ENCODE measurements around the gene ZCWPW2.

ZCWPW2 gene

DNA sequence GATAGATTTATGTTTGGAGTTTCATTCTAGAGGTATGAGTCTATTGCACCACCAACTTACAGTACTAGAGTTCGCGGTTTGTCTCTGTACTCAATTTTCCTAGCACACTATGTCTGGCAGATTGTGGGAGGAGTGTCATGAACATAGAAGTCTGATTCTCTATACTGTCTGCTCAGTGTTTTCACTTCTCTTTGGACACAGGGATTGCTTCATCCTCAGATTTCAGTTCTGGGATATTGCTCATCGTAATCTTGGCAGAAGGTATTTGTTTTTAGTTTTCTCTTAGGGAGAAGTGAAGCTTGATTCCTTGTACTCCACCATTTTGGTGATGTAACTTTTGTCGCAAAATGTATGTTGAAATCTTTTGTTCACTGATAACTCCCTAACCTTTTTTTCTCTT is 27.9 kb downstream of the ZCWPW2 start:
- no peak for DNase-seq (ENCODE audit: low read depth)

DNA sequence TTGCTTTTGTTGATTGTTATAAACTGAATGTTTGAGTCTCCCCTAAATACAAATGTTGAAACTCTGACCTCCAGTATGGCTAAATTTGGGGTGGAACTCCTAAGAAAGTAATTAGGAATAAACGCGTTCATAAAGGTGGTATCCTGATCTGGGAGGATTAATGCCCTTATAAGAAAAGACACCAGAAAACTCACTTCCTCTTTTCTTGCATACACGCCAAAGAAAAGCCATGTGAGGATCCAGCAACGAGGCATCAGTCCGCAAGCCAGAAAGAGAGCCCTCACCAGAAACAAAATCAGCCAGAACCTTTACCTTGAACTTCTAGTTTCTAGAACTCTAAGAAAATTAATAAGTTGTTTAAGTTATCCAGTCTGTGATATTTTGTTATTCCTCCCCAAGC is 37.5 kb downstream of the ZCWPW2 start:
- no peak for DNase-seq (ENCODE audit: low read depth)

DNA sequence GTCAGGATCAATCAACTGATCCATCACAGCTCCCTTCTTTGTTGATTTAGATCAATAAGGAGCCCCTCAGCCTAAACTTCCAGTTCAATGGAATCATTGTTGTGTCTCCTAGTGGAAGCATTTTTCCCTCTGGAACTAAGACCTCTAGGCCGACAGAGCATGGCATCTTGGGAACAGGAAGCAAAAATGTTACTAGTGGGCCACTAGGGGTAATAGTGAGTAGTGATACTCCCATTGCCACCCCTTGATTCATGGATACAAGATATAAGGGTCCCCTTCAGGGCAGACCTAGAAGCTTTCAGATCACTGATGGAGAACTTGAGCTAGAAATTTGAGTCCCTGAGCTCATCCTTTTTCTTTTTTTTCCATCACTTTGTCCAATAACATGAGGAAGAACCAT is 40.5 kb downstream of the ZCWPW2 start:
- DNase-seq (ENCODE audit: low read depth), result no peak

DNA sequence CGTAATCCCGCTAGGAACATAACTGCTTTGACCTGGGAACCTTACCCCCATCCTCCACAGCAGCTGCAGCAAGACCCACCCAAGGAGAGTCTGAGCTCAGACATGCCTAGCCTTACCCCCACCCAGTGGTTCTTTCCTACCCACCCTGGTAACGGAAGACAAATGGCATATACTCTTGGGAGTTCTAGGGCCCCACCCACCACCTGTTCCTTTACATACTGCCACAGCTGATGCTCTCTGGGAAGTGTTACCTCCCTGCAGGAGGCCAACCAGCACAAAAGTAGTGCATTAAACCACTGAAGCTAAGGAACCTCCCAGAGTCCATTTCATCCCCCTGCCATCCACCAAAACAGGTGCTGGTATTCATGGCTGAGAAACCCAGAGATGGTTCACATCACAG is 50.7 kb downstream of the ZCWPW2 start:
- no peak for DNase-seq (ENCODE audit: low read depth)

DNA sequence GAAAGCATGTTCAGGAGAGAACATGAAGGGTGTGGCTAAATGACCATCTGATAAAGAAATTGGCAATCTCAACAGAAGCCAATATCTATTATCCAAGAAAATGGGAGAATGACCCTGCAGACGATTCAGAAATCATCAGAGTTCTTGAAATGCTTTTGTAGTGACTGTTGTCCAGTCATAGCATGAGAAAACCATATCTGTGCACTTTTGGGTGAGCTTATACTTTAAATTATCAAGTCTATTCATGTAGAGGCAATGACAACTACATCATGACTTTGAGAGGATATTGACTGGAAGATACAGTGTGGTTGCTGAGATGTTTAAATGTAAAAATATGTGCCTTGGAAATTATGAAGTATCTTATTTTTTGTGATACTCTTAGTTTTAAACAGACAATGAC is 57.7 kb downstream of the ZCWPW2 start:
- DNase-seq (ENCODE audit: low read depth), result no peak

DNA sequence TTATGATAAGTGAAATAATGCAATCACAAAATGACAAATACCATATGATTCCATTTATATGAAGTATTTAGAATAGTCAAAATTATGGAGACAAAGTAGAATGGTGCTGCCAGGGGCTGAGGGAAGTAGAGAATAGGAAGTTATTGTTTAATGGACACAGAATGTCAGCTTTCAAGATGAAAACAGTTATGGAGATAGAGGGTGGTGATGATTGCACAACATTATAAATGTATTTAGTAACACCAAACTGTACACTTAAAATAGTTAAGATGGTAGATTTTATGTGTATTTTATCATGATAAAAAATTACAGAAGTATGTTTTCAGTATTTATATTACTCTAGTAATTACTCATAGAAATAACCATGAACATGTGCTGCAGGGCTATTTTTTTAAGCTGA is 100.9 kb downstream of the ZCWPW2 start:
- DNase-seq (ENCODE audit: low read depth), result no peak

DNA sequence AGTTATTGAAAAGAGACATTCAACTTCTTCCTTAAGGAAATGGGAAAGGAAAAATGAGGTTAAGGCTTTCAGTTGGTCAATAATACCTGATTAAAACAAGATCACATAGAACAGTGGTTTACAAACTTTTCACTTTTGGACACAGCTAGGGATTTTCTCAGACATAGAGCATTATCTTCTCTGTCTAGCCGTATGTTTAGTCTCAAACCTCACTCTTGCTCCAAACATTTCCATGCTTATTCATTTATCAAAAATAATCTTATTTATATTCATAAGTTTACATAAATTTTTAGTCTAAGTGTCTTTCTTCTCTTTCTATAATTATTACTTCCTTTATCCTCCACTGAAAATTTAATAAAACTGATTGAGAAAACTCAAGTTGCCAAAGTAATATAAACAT is 114.3 kb downstream of the ZCWPW2 start:
- DNase-seq (ENCODE audit: low read depth), result no peak

DNA sequence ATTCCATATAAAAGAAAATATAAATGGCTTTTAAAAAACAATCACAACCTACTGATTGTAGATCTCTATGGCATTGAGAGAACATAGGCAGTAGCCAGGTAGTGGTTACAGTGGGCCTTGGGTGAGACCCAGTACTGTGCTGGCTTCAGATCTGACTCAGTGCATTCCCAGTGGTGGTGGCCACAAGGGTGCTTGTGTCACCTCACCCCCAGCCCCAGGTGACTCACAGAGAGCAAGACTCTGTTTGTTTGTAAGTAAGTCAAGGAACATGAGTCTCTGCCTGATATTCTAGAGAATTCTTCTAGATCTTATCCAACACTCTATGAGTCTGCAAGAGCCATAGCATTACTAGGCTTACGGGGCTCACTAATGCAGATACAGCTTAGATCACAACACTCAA is 118.9 kb downstream of the ZCWPW2 start:
- no peak for DNase-seq (ENCODE audit: low read depth)

DNA sequence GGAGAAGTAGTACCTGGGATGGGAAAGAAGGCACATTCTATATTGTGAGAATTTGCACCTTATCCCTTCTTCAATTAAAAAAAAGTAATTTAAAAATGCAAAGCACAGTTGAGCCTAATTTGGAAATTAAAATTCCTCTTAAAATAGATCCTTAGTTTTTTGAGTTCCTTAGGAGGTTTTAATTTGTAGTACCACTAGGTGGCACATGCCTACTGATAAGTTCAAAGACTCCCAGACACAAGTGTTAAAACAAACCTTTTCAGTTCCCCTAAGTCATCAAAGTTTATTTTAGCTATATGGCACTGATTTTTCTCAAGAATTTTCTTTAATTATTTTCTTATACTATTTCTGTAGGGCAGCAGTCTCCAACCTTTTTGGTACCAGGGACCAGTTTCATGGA is 127.7 kb downstream of the ZCWPW2 start:
- DNase-seq (ENCODE audit: low read depth), result no peak

DNA sequence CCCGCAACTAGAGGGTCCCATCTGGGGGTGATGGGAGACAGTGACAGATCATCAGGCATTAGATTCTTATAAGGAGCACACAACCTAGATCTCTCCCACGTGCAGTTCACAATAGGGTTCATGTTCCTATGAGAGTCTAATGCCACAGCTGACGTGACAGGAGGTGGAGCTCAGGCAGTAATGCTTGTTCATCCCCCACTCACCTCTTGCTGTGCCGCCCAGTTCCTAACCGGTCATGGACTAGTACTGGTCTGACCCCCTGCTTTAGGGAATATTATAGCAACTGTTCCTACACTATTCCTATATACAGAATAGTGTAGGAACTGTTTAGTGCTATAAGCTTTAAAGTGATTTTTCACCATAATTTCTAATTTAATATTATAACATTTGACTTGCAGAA is 128.2 kb downstream of the ZCWPW2 start:
- no peak for DNase-seq (ENCODE audit: low read depth)

DNA sequence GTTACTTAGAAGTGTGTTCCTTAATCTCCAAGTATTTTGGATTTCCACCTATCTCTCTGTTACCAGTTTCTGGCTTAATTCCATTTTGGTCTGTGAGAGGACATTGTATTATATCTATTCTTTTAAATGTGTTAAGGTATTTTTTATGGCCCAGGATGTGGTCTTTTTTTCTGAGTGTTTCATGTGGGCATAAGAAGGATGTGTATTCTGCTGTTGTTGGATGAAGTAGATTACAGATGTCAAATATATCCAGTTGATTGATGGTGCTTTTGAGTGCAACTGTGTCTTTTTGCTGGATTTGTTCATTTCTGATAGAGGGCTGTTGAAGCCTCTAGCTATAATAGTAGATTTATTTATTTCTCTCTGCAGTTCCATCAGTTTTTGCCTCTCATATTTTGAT is 136.6 kb downstream of the ZCWPW2 start:
- no peak for DNase-seq (ENCODE audit: low read depth)

DNA sequence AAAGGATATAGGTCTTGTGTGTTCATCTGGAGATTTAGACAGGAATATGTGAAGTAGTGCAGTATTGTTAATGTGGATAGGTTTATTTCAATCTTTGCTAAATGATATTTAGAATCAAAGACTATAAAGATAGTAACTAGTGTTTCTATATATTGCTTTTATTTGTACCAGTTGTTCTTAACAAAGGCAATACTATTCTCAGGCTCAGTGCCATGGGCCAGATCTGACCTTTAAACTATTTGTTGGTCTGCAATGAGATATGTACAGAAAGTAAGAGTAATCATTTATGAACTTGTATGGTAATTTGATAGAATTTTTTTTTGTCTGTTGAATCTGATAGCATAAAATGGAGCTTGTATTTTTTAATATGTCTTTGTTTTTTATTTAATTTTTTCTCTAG is 146.8 kb downstream of the ZCWPW2 start:
- DNase-seq (ENCODE audit: low read depth), result no peak

DNA sequence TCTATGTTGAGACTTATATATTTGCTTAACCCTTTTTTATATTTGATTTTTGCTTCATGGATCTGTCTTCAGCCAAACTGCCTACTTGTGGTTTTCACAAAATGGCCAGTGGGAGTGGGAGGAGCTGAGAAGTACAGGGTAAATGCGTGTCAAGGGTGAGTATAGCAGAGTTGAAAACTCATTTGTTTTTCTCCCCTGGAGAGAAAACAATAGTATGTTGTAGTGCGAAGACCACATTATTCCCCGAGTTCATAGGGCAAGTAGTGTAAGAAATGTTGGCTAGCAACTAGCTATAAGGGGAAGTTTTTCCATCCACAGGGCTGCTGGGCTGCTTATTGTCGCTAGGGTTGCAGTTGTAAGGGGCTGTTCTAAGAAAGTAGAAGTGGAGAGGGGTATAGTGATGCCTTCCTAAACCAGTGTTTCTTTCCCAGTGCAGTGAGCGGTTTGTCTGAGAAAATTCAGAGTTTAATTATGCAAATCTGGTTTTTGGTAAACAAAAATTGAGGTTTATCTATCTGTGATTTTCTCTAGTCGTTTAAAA is 153.9 kb downstream of the ZCWPW2 start:
- DNase-seq (ENCODE audit: low read depth), result no peak

DNA sequence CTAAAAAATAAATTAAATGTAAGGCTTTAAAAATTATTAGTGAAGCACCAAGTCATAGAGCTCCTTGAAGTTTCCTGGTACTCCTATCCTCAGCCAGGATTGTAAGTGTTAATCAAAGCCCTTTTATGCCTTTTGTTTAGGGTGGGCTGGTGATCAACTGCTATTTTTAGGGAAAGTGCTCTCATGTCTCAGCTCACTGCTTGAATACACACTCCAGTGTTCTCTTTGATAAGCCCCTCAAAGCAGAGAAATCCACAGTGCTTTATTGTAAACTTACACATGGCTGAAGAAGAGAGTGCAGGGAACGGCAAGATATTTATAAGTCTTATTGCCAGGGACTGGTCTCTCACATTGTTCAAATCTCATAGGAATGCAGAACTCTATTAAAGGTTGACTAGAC is 156.5 kb downstream of the ZCWPW2 start:
- no peak for DNase-seq (ENCODE audit: low read depth)

DNA sequence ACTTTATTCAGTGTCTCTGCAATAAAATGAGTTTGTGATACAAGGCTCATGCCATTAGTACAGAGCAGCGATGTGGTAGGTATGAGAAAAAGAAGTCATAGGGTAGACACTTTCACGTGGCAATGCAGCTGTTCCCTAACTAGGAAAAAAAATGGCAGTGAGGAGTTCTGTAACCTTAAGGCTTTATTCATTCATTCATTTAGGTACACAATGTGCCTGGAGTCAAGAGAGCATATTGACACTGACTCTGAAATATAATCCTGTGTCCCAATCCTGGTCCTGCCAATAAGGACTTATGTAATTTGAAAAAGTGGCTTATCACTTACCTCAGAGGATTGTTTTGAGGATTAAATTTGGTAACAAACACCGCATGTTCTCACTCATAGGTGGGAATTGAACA is 173.1 kb downstream of the ZCWPW2 start:
- no peak for DNase-seq (ENCODE audit: low read depth)

DNA sequence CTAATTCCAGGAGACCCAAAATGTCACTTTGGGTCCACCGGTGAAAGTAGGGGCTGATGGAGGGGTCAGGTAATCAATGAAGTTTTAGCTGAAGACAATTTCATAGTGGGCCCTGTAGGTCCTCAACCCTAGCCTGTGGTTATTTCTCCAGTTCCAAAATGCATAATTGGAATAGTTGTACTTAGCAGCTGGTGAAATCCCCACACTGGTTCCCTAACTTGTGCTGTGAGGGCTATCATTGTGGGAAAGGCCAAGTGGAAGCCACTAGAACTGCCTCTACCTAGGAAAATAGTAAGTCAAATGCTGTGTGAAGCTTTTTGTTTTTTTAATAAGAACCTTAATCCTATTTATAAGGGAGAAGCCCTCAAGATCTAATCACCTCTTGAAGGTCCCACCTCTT is 193.8 kb downstream of the ZCWPW2 start:
- DNase-seq (ENCODE audit: low read depth), result no peak

DNA sequence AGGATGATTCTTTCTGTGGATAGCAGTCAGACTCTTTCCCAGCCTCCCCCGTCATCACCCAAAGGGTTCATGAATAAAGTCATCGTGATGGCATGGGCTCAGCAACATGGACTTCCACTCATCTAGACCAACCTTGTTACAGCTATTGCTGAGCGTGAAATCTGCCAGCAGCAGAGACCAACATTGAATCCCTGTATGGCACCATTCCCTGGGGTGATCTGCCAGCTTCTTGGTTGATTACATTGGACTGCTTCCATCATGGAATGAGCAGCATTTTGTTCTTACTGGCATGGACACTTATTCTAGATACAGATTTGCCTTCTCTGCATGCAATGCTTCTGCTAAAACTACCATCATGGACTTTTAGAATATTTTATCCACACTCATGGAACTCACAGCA is 195.7 kb downstream of the ZCWPW2 start:
- DNase-seq (ENCODE audit: low read depth), result no peak

DNA sequence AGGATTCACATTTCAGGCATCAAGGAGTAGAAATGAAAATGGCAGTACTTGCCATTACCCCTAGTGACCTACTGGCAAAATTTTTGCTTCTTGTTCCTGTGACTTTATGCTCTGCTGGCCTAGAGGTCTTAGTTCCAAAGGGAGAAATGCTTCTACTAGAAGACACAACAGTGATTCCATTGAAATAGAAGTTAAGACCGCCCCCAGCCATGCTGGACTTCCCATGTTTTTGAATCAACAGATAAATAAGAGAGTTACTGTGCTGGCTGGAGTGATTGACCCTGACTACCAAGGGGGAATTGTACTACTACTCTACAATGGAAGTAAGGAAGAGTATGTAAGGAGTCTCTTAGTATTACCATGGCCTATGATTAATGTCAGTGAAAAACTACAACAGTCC is 196.3 kb downstream of the ZCWPW2 start:
- DNase-seq (ENCODE audit: low read depth), result no peak

DNA sequence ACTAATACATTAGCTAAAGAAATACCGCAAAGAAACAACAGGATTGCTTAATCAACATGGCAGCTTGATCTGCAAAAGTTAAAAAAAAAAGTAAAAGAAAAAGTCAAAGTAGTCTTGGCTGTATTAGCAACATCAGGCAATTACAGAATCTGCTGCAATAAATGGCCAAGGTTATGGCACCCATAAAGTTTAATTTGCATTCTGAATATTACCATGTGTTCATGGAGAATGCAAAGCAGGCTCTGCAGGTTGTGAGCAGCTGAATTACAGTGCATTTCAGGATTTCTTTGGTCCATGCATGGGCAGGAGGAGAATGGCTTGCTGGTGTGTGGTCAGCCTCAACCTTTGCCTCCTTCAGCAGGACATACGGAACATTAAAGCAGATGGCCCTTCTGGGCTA is 199.2 kb downstream of the ZCWPW2 start:
- no peak for DNase-seq (ENCODE audit: low read depth)

DNA sequence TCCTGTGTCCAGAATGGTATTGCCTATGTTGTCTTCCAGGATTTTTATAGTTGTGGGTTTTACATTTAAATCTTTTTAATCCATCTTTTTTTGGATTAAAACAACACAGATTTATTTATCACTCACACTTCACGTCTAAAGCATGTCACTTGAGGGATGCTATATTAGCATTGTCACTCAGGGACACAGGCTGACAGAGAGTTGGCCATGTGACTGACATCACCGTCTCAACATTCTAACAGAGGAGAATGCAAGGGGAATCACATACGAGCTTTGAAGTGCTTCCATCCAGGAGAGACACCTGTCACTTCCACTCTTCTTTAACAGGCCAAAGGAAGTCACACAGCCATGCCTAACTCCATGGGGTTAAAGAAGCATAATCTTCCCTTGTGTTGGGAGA is 204.7 kb downstream of the ZCWPW2 start:
- DNase-seq (ENCODE audit: low read depth), result no peak

DNA sequence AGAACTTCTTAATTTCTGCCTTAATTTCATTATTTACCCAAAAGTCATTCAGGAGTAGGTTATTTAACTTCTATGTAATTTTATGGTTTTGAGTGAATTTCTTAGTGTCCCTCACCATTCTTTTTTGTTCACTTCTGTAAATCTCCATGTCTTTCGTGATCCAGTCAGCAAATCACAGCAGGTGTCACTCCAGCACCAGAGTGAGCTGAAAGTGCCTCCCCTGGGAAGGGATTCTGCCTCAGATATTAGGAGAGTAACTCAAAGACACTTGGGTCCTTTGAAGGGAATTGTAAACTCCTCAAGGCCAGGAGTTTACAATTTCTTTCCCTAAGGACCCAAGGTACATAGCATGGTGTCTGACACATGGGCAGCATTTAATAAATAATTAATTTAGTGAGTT is 207.7 kb downstream of the ZCWPW2 start:
- no peak for DNase-seq (ENCODE audit: low read depth)

DNA sequence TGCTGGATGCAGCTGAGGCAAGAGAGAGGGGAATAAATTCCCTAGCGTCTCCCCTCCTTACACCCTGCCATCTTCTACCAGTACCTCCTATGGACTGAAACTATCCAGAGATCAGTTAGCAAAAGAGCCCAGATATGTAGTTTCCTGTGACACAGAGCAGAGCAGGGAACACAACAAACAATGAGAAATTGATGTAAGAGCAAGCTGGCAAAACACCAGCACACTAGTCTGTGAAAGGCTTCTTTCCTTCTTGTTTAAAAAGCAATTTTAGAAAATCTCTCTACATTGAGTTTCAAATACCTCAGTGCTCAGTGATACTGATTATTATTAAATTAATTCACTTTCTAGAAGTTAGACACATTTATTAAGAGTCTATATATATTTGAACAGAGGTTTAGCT is 215.7 kb downstream of the ZCWPW2 start:
- DNase-seq (ENCODE audit: low read depth), result no peak

DNA sequence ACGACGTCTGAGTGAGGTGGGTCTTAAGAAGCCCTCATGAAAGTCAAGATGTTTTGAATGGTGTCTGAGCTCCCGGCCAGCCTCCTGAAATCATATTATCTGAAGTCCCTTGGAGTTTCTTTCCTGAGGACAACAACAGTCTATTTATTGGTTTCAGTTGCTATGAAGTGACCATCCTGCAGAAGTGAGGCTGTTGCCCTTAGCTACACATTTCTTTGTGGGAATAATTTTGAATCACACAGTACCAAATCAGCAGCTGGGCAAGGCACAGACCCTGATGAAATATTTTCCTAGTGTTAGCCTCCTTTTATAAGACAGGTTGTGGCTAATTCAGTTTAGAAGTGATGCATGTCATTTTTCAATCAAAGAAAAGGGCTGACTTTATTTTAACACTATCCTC is 220.8 kb downstream of the ZCWPW2 start:
- DNase-seq (ENCODE audit: low read depth), result no peak

DNA sequence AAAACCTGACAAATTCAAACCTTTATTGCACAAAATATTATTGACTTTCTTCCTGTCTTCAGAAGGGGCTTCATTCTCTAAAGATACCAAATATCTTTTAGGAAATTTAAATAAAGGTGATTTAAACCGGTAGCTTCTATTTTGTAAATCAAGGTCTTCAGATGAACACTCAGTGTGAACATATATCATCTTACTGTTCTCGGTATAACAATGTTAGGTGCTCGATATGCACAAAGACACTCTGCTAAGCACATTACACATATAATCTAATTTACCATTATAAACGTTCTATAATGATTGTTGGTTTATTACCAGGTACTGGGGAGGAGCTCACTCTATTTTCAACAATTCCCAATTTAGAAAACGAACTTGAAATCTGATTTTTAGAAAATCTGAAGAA is 225.5 kb downstream of the ZCWPW2 start:
- DNase-seq (ENCODE audit: low read depth), result no peak

DNA sequence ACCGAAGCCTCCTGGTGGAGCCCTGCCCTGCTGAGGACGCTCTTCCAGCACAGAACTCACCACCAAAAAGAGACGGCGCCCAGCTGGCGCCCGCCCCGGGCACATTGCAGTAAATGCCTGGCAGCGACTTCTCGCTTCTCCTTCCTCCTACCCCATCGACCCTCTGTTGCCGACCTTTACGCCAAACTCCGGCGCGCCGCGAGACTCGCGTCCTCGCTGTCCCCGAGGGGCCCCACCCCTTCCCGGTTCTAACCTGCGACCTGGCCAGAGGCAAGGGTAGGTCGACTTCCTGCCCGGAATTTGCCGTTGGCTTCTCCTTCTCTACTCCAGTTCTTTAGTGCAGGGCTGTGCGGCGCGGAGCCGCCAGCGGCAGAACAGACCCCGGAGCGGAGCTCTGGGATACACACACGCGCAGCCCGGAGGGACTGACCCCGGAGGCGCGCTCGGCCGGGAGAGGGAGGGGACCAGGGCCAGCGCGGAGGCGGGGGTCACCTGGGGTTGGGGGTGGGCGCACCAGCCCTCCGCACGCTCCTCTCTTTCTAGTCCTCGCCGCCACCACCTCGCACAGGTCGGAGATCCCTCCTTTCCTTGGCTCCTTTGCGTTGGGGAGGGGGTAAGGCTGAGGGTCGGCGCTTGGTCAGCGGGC is 226.7 kb downstream of the ZCWPW2 start:
- DNase-seq (ENCODE audit: low read depth), result no peak
